ENCODE measurements around the gene FDCSP.

The FDCSP gene

GRCh38 chr4:70225824-70226223 is at the start of gene FDCSP:
TSS of gene FDCSP (plus strand) at chr4:70226124. CDS start at chr4:70231195, 5,071 bp downstream.
- H3K27me3 ChIP-seq (ENCODE audit: insufficient read depth, low read length) = no peaks in the 10 kb centered on the region
- H3K27ac ChIP-seq (ENCODE audit: low read depth, low read length) = no peak within 1 kb of the TSS
- H3K4me3 ChIP-seq (ENCODE audit: low read depth, low read length) = no peak within 1 kb of the TSS
- H3K4me1 ChIP-seq (ENCODE audit: control insufficient read depth, insufficient read depth, low read length, unreplicated experiment) = no peaks in the 10 kb centered on the region
- no peaks in the 10 kb centered on the region for H3K79me2 ChIP-seq (ENCODE audit: control insufficient read depth, insufficient read depth, low read length, unreplicated experiment)
- H2AFZ ChIP-seq (ENCODE audit: low read length, unreplicated experiment) = peak within 1 kb of the TSS; percentile 28
- no peaks in the 10 kb centered on the region for H3K36me3 ChIP-seq (ENCODE audit: insufficient read depth, low read length)

- Histone ChIP-seq H3K36me3 (ENCODE audit: insufficient read depth, low read length) (no peaks in the 10 kb centered on the region), H3K4me3 (ENCODE audit: low read depth, low read length) (no peak overlapping the region), H2AFZ (ENCODE audit: low read length, unreplicated experiment) (no peak overlapping the region), H3K27ac (ENCODE audit: low read depth, low read length) (no peak overlapping the region), H3K79me2 (ENCODE audit: control insufficient read depth, insufficient read depth, low read length, unreplicated experiment) (no peaks in the 10 kb centered on the region), H3K27me3 (ENCODE audit: insufficient read depth, low read length) (no peaks in the 10 kb centered on the region), H3K4me1 (ENCODE audit: control insufficient read depth, insufficient read depth, low read length, unreplicated experiment) (no peaks in the 10 kb centered on the region)
These were observed 48.8 kb upstream of the FDCSP start for GRCh38 chr4:70177090-70177489.

- no peaks in the 10 kb centered on the region for H3K36me3 ChIP-seq (ENCODE audit: insufficient read depth, low read length)
- no peaks in the 10 kb centered on the region for H3K79me2 ChIP-seq (ENCODE audit: control insufficient read depth, insufficient read depth, low read length, unreplicated experiment)
- no peak overlapping the region for H3K27ac ChIP-seq (ENCODE audit: low read depth, low read length)
- H2AFZ ChIP-seq (ENCODE audit: low read length, unreplicated experiment) = no peak overlapping the region
- no peaks in the 10 kb centered on the region for H3K27me3 ChIP-seq (ENCODE audit: insufficient read depth, low read length)
- H3K4me3 ChIP-seq (ENCODE audit: low read depth, low read length) = no peak overlapping the region
- H3K4me1 ChIP-seq (ENCODE audit: control insufficient read depth, insufficient read depth, low read length, unreplicated experiment) = no peaks in the 10 kb centered on the region
These were observed 47.8 kb upstream of the FDCSP start for GRCh38 chr4:70178075-70178660.

GRCh38 chr4:70179811-70180210 is 46.1 kb upstream of the FDCSP start:
- no peaks in the 10 kb centered on the region for H3K27me3 ChIP-seq (ENCODE audit: insufficient read depth, low read length)
- H3K4me1 ChIP-seq (ENCODE audit: control insufficient read depth, insufficient read depth, low read length, unreplicated experiment) = no peaks in the 10 kb centered on the region
- no peak overlapping the region for H2AFZ ChIP-seq (ENCODE audit: low read length, unreplicated experiment)
- H3K4me3 ChIP-seq (ENCODE audit: low read depth, low read length) = no peak overlapping the region
- no peaks in the 10 kb centered on the region for H3K36me3 ChIP-seq (ENCODE audit: insufficient read depth, low read length)
- no peaks in the 10 kb centered on the region for H3K79me2 ChIP-seq (ENCODE audit: control insufficient read depth, insufficient read depth, low read length, unreplicated experiment)
- no peak overlapping the region for H3K27ac ChIP-seq (ENCODE audit: low read depth, low read length)

- Histone ChIP-seq H3K27me3 (ENCODE audit: insufficient read depth, low read length) (no peaks in the 10 kb centered on the region), H3K79me2 (ENCODE audit: control insufficient read depth, insufficient read depth, low read length, unreplicated experiment) (no peaks in the 10 kb centered on the region), H3K4me1 (ENCODE audit: control insufficient read depth, insufficient read depth, low read length, unreplicated experiment) (no peaks in the 10 kb centered on the region), H3K36me3 (ENCODE audit: insufficient read depth, low read length) (no peaks in the 10 kb centered on the region), H3K27ac (ENCODE audit: low read depth, low read length) (no peak overlapping the region), H3K4me3 (ENCODE audit: low read depth, low read length) (no peak overlapping the region), H2AFZ (ENCODE audit: low read length, unreplicated experiment) (no peak overlapping the region)
These were observed 44.1 kb upstream of the FDCSP start for GRCh38 chr4:70181864-70182263.

- H3K79me2 ChIP-seq (ENCODE audit: control insufficient read depth, insufficient read depth, low read length, unreplicated experiment) = no peaks in the 10 kb centered on the region
- H3K36me3 ChIP-seq (ENCODE audit: insufficient read depth, low read length) = no peaks in the 10 kb centered on the region
- H3K27me3 ChIP-seq (ENCODE audit: insufficient read depth, low read length) = no peaks in the 10 kb centered on the region
- H3K27ac ChIP-seq (ENCODE audit: low read depth, low read length) = no peak overlapping the region
- H3K4me1 ChIP-seq (ENCODE audit: control insufficient read depth, insufficient read depth, low read length, unreplicated experiment) = no peaks in the 10 kb centered on the region
- H3K4me3 ChIP-seq (ENCODE audit: low read depth, low read length) = no peak overlapping the region
- H2AFZ ChIP-seq (ENCODE audit: low read length, unreplicated experiment) = peak overlapping the region; percentile 69
These were observed 43.3 kb upstream of the FDCSP start for GRCh38 chr4:70182517-70183167.

GRCh38 chr4:70183168-70183939 is 42.6 kb upstream of the FDCSP start:
- Histone ChIP-seq H3K4me3 (ENCODE audit: low read depth, low read length) (no peak overlapping the region), H3K27me3 (ENCODE audit: insufficient read depth, low read length) (no peaks in the 10 kb centered on the region), H2AFZ (ENCODE audit: low read length, unreplicated experiment) (peak overlapping the region; percentile 69), H3K36me3 (ENCODE audit: insufficient read depth, low read length) (no peaks in the 10 kb centered on the region), H3K79me2 (ENCODE audit: control insufficient read depth, insufficient read depth, low read length, unreplicated experiment) (no peaks in the 10 kb centered on the region), H3K4me1 (ENCODE audit: control insufficient read depth, insufficient read depth, low read length, unreplicated experiment) (no peaks in the 10 kb centered on the region), H3K27ac (ENCODE audit: low read depth, low read length) (no peak overlapping the region)

- Histone ChIP-seq H3K36me3 (ENCODE audit: insufficient read depth, low read length) (no peaks in the 10 kb centered on the region), H3K27ac (ENCODE audit: low read depth, low read length) (no peak overlapping the region), H3K4me1 (ENCODE audit: control insufficient read depth, insufficient read depth, low read length, unreplicated experiment) (no peaks in the 10 kb centered on the region), H3K27me3 (ENCODE audit: insufficient read depth, low read length) (no peaks in the 10 kb centered on the region), H3K79me2 (ENCODE audit: control insufficient read depth, insufficient read depth, low read length, unreplicated experiment) (no peaks in the 10 kb centered on the region), H2AFZ (ENCODE audit: low read length, unreplicated experiment) (no peak overlapping the region), H3K4me3 (ENCODE audit: low read depth, low read length) (no peak overlapping the region)
These were observed 42.0 kb upstream of the FDCSP start for GRCh38 chr4:70183940-70184246.

- H2AFZ ChIP-seq (ENCODE audit: low read length, unreplicated experiment) = no peak overlapping the region
- no peaks in the 10 kb centered on the region for H3K27me3 ChIP-seq (ENCODE audit: insufficient read depth, low read length)
- no peaks in the 10 kb centered on the region for H3K79me2 ChIP-seq (ENCODE audit: control insufficient read depth, insufficient read depth, low read length, unreplicated experiment)
- H3K27ac ChIP-seq (ENCODE audit: low read depth, low read length) = no peak overlapping the region
- H3K4me3 ChIP-seq (ENCODE audit: low read depth, low read length) = no peak overlapping the region
- no peaks in the 10 kb centered on the region for H3K4me1 ChIP-seq (ENCODE audit: control insufficient read depth, insufficient read depth, low read length, unreplicated experiment)
- H3K36me3 ChIP-seq (ENCODE audit: insufficient read depth, low read length) = no peaks in the 10 kb centered on the region
These were observed 38.7 kb upstream of the FDCSP start for GRCh38 chr4:70187216-70187615.

- Histone ChIP-seq H3K79me2 (ENCODE audit: control insufficient read depth, insufficient read depth, low read length, unreplicated experiment) (no peaks in the 10 kb centered on the region), H3K27ac (ENCODE audit: low read depth, low read length) (no peak overlapping the region), H3K36me3 (ENCODE audit: insufficient read depth, low read length) (no peaks in the 10 kb centered on the region), H3K4me1 (ENCODE audit: control insufficient read depth, insufficient read depth, low read length, unreplicated experiment) (no peaks in the 10 kb centered on the region), H3K27me3 (ENCODE audit: insufficient read depth, low read length) (no peaks in the 10 kb centered on the region), H2AFZ (ENCODE audit: low read length, unreplicated experiment) (no peak overlapping the region), H3K4me3 (ENCODE audit: low read depth, low read length) (no peak overlapping the region)
These were observed 35.3 kb upstream of the FDCSP start for GRCh38 chr4:70190579-70190978.

GRCh38 chr4:70191647-70192046 is 34.3 kb upstream of the FDCSP start:
- Histone ChIP-seq H3K36me3 (ENCODE audit: insufficient read depth, low read length) (no peaks in the 10 kb centered on the region), H3K79me2 (ENCODE audit: control insufficient read depth, insufficient read depth, low read length, unreplicated experiment) (no peaks in the 10 kb centered on the region), H3K27ac (ENCODE audit: low read depth, low read length) (no peak overlapping the region), H3K4me3 (ENCODE audit: low read depth, low read length) (no peak overlapping the region), H2AFZ (ENCODE audit: low read length, unreplicated experiment) (no peak overlapping the region), H3K4me1 (ENCODE audit: control insufficient read depth, insufficient read depth, low read length, unreplicated experiment) (no peaks in the 10 kb centered on the region), H3K27me3 (ENCODE audit: insufficient read depth, low read length) (no peaks in the 10 kb centered on the region)

Data from ACC112 (cell line).